Measurements from ENCODE around the gene LIPN. TPM values are rescaled to one million over a fixed set of nuclear protein-coding genes. Genes with fewer than 3 reads are reported as not detected.
A peak's percentile ranks its signal among the peaks of the same experiment; 100 is the strongest.

LIPN gene
- total RNA-seq, 1 donor from 2014 or later, result not detected

DNA sequence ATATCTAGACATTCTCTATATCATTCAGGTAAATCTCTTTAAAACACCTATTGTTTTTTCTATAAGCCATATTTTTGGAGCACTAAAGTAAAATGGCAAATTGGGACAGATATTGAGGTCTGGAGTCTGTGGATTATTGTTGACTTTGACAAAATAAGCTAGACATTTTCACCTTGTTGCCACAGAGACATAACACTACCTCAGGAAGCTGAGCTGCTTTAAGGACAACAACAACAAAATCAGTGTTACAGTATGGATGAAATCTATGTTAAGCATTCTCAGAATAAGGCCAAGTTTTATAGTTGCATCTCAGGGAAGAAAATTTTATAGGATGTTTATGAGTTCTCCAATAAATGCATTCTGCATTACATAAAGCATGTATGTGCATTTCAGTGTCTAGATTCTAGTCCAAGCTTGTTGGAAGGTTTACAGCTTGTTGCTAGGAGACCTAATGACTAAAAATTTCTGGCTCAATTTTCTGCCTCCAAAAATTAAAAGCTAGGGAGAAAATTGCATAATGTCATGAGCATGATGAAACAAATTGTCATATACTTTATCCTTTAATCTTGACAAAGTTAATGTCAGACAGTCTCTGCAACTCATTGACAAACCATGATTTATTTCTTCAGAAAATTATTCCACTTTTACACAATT is 61.1 kb downstream of the LIPN start:
- Mint-ChIP-seq H3K36me3 (ENCODE audit: low read depth) (peaks cover 3% of the 10 kb centered on the region), H3K4me1 (peaks cover 19% of the 10 kb centered on the region), H3K27me3 (peaks cover 10% of the 10 kb centered on the region), H3K27ac (no peak overlapping the region), H3K4me3 (no peak overlapping the region), H3K9me3 (no peaks in the 10 kb centered on the region)
- DNase-seq, result no peak
- intact Hi-C loops (cut with micrococcal nuclease), result loop anchor here (10.0 kb wide), 2 partner anchors 236 to 344 kb away; partner anchors contain the start of genes LIPJ and RNLS

DNA sequence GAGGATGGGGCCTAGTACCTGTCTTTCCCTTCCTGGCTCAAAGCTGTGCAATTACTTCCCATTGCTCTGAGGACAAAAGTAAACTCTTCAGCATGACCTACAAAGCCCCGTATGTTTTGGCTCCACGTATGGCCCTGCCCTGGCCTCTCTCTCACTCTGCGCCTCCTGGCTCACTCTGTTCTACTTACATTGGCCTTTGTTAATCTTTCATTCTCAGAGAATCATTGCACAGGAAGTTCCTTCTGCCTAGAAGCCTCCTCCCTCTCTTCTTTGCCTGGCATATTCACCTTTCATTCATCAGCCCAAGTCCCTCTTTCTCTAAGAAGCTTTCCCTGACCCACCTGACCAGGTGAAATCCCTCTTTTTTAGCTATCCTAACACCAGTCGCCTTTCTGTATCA is 66.6 kb downstream of the LIPN start:
- Mint-ChIP-seq H3K36me3 (ENCODE audit: low read depth) (peaks cover 10% of the 10 kb centered on the region), H3K9me3 (peaks cover 4% of the 10 kb centered on the region), H3K27ac (peak overlapping the region; percentile 73), H3K4me1 (peaks cover 53% of the 10 kb centered on the region), H3K27me3 (no peaks in the 10 kb centered on the region), H3K4me3 (peak overlapping the region; percentile 41)
- peak; percentile 65 for DNase-seq
- intact Hi-C loops (cut with micrococcal nuclease), result loop anchor here (10.0 kb wide), 2 partner anchors 242 to 338 kb away; partner anchors contain the start of genes LIPJ and RNLS

DNA sequence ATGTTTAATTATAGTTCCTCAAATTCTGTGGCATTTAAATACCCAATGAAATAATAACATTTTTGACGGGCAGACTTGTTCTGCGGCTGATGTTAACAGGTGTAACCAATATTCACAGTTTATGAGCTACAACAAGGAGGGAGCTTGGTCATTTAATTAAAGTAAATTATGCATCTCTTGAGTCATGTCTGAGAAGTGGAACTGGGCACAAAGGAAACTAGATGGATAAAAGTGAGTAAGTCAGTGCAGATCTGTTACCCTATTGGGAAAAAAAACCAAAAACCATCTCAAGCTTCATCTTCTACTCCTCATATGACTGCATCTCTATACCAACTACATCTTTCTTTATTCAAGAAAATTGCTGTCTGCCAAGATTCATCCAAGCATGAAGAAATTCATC is 67.9 kb downstream of the LIPN start:
- Mint-ChIP-seq H3K4me1 (peaks cover 59% of the 10 kb centered on the region), H3K27ac (no peak overlapping the region), H3K9me3 (peaks cover 4% of the 10 kb centered on the region), H3K4me3 (no peak overlapping the region), H3K27me3 (no peaks in the 10 kb centered on the region), H3K36me3 (ENCODE audit: low read depth) (peaks cover 10% of the 10 kb centered on the region)
- intact Hi-C loops (cut with micrococcal nuclease), result loop anchor here (10.0 kb wide), 2 partner anchors 243 to 337 kb away; partner anchors contain the start of genes LIPJ and RNLS
- DNase-seq, result no peak

GRCh38 chr10:88828310-88828709 is 68.5 kb downstream of the LIPN start:
- Mint-ChIP-seq H3K27me3 (no peaks in the 10 kb centered on the region), H3K36me3 (ENCODE audit: low read depth) (peaks cover 10% of the 10 kb centered on the region), H3K9me3 (peaks cover 4% of the 10 kb centered on the region), H3K4me1 (peaks cover 65% of the 10 kb centered on the region), H3K27ac (no peak overlapping the region), H3K4me3 (no peak overlapping the region)
- intact Hi-C loops (cut with micrococcal nuclease), result loop anchor here (10.0 kb wide), 2 partner anchors 244 to 336 kb away; partner anchors contain the start of genes LIPJ and RNLS
- no peak for DNase-seq

Other genes with a start within 250 kb of the LIPN start
- gene RNLS, start 176.7 kb upstream of the LIPN start, total RNA-seq, result 2.1 and 2.4 TPM in 2 replicates
- gene LIPJ, start 173.3 kb upstream of the LIPN start, total RNA-seq, result not detected in 2 replicates
- gene LIPF, start 95.6 kb upstream of the LIPN start, total RNA-seq, result not detected in 2 replicates
- not detected in 2 replicates for gene LIPK, start 53.8 kb upstream of the LIPN start, total RNA-seq
- not detected in 2 replicates for gene LIPM, start 42.7 kb downstream of the LIPN start, total RNA-seq
- 0.12 TPM in 1 of 2 replicates, not detected in the other for gene ANKRD22, start 91.8 kb downstream of the LIPN start, total RNA-seq
- 41.9 and 43.5 TPM in 2 replicates for gene STAMBPL1, start 120.2 kb downstream of the LIPN start, total RNA-seq
- 8.8 and 8.9 TPM in 2 replicates for gene ACTA2, start 192.8 kb downstream of the LIPN start, total RNA-seq
- 29.9 and 31.1 TPM in 2 replicates for gene FAS, start 230.8 kb downstream of the LIPN start, total RNA-seq